Activated T-helper 2 cell treated with anti-CD3 and anti-CD28 coated beads, Interferon-gamma antibody, Interleukin-2, Interleukin-4, amounts not matched to agents 10 μg/mL and 5 μg/mL and 100 μg/mL, durations not matched to agents 14 hours and 24 hours and 36 hours (primary cell): ENCODE measurements around the gene BABAM1. TPM values are rescaled to one million over a fixed set of nuclear protein-coding genes. Genes with fewer than 3 reads are reported as not detected.

Source experiments
- DNase-seq: peaks from one replicate; pipeline ENCODE4 v3.0.0; 2021; ENCODE audit warnings: low spot score
- H3K27ac Mint-ChIP-seq: one replicate; pipeline ENCODE4 v1.8.0; 2021; ENCODE audit warnings: mixed read lengths
- H3K27me3 Mint-ChIP-seq: one replicate; pipeline ENCODE4 v1.8.0; 2021; ENCODE audit warnings: low read depth, mixed read lengths
- H3K36me3 Mint-ChIP-seq: one replicate; pipeline ENCODE4 v1.8.0; 2021; ENCODE audit warnings: low read depth, mixed read lengths
- H3K4me1 Mint-ChIP-seq: one replicate; pipeline ENCODE4 v1.8.0; 2021; ENCODE audit warnings: low read depth, mixed read lengths
- H3K4me3 Mint-ChIP-seq: one replicate; pipeline ENCODE4 v1.8.0; 2021; ENCODE audit warnings: low read depth, mild to moderate bottlenecking, moderate library complexity, mixed read lengths
- H3K9me3 Mint-ChIP-seq: one replicate; pipeline ENCODE4 v1.8.0; 2021; ENCODE audit warnings: mixed read lengths
- intact Hi-C: fragments of 100-400 bp; cut with micrococcal nuclease; formaldehyde crosslinking; loops from one replicate; pipeline ENCODE4 v1.15.1; 2023
- total RNA-seq: library from RNA; stranded (reverse); gene quantifications from 2 replicates; pipeline ENCODE4 v1.2.3, GENCODE V29; 2022

The BABAM1 gene
- total RNA-seq, 1 donor from 2014 or later = 122 TPM

DNA sequence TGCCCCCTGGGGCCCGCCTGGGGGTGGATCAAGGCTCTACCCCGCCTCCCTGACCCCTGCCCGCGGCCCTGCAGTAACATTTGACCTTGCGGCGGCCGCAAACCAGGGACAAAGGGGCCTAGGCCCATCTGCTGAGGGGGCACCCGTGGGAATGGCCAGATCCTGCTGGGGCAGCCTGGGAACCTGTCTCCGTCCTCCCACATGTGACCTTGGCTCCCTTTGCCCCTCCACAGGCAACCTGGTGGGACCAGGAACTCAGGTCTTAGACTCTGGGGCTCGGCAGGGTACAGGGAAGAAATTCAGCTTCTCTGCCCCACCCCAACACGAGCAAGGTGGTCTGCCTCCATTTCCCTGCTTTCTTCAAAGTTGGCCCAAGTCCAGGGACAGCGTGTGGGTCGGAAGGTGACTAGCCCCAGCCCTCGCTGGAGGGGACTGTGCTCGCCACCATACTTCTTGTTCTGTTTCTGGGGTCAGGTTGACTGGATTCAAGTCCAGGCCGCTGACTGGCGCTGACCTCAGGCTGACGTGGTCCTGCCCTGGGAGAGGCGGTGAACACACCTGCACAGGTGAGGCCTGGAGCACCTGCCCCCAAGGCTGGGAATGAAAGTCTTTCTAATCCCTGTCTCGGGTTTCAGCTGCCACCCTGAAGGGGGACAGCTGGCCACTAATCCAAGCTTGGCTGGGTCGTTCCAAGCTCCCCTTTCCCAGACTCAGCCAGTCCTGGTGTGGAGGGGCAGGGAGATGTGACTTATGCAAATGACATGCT lies 19.0 kb upstream of the BABAM1 start:
- no peak for DNase-seq
- H3K27ac Mint-ChIP-seq = no peak overlapping the region
- H3K4me1 Mint-ChIP-seq = peaks cover 2% of the 10 kb centered on the region
- no peaks in the 10 kb centered on the region for H3K36me3 Mint-ChIP-seq
- intact Hi-C loops = no loop called here
- H3K27me3 Mint-ChIP-seq = peaks cover 16% of the 10 kb centered on the region
- no peak overlapping the region for H3K4me3 Mint-ChIP-seq
- no peaks in the 10 kb centered on the region for H3K9me3 Mint-ChIP-seq

DNA sequence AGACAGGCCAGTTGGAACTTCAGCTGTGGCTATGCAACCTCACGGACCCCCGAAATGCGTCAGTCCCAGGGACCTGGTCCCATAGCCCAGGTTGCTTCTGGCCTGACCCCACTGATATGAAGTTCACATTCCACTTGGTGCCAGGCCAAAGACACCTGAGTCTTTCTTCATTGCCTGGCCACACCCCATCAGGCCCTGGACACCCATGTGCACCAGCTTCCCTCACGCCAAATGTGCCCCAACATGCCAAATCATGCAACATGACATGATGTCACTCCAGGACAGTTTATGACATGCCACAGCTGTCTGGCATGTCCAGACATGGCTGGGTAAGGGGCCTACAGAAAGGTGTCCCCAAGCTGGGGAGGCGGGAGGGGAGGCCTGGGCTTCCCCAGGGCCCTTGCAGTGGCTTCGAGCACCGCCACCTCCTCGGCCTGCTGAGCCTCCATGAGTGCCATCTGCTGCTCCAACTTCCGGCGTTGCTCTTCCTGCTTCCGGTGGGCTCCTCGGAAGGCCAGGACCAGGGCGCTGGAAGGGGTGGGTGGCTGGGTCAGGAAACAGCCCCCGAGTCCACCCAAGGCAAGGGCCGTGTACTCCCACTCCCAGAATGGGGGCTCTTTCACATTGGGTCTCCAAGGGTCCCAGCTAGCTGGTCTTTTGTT lies 17.2 kb upstream of the BABAM1 start:
- H3K27ac Mint-ChIP-seq = no peak overlapping the region

DNA sequence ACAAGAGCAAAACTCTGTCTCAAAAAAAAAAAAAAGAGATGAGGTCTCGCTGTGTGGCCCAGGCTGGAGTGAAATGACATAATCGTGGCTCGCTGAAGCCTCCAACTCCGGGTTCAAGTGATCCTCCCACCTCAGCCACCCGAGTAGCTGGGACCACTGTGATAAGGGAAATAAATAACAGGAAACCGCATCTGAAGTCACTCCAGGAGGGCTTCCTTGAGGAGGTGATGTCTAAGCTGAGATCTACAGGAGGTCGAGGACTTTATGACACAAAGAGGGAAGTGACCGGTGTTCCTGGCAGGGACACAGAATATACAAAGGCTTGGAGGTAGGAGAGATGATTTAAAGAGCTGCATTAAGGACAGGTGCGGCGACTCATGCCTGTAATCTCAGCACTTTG lies 12.6 kb upstream of the BABAM1 start:
- Mint-ChIP-seq H3K4me1 (no peaks in the 10 kb centered on the region), H3K27ac (no peak overlapping the region), H3K36me3 (no peaks in the 10 kb centered on the region), H3K4me3 (no peak overlapping the region), H3K9me3 (no peaks in the 10 kb centered on the region), H3K27me3 (peaks cover 2% of the 10 kb centered on the region)
- no peak for DNase-seq
- intact Hi-C loops = no loop called here

More for the DNA sequence above, 17.2 kb upstream of the BABAM1 start:
- DNase-seq = no peak
- intact Hi-C loops = no loop called here
- H3K36me3 Mint-ChIP-seq = no peaks in the 10 kb centered on the region
- H3K9me3 Mint-ChIP-seq = no peaks in the 10 kb centered on the region
- H3K4me3 Mint-ChIP-seq = no peak overlapping the region
- peaks cover 2% of the 10 kb centered on the region for H3K4me1 Mint-ChIP-seq
- H3K27me3 Mint-ChIP-seq = peaks cover 11% of the 10 kb centered on the region

DNA sequence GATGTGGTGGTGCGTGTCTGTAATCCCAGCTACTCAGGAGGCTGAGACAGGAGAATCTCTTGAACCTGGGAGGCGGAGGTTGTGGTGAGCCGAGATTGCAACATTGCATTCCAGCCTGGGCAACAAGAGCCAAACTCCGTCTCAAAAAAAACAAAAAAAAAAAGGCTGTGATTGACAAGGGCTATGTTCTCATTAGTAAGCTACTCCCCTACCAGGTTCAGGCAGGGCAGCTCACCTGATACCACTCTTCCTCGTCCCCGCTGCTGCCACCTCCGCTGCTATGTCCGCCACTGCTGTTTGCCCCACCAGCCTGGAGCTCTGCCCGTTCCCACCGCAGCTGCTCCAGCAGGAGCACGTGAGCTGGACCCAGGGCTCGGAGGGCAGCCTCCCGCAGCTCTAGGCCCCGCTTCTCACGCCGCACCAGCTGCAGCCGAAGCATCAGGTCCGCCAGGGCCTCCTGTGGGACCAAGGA lies 12.1 kb upstream of the BABAM1 start:
- H3K4me1 Mint-ChIP-seq = no peaks in the 10 kb centered on the region
- no peak overlapping the region for H3K4me3 Mint-ChIP-seq
- no peaks in the 10 kb centered on the region for H3K36me3 Mint-ChIP-seq
- no peaks in the 10 kb centered on the region for H3K9me3 Mint-ChIP-seq
- intact Hi-C loops = no loop called here
- H3K27me3 Mint-ChIP-seq = peaks cover 2% of the 10 kb centered on the region
- no peak for DNase-seq
- H3K27ac Mint-ChIP-seq = no peak overlapping the region

DNA sequence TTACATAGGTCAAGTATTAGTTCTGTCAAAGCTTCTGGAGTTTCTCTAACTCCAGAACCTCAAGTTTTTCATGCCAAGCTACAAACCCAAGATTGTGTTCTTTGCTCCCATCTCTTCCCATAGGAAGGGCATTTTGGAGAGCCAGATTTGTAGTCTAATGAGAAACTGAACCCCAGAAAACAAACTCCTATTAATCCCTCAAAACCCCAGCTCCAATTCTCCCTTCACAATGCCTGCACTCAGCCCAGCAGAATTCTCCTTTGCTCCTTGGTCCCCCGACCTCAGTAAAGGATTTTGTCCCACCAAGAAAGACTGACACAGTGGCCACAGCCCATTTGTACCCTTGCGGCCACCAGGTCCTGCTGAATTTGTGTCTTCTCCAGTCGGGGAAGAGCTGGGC lies 11.1 kb upstream of the BABAM1 start:
- Mint-ChIP-seq H3K4me1 (peaks cover 2% of the 10 kb centered on the region), H3K4me3 (no peak overlapping the region), H3K27me3 (peaks cover 5% of the 10 kb centered on the region), H3K9me3 (no peaks in the 10 kb centered on the region), H3K27ac (no peak overlapping the region), H3K36me3 (no peaks in the 10 kb centered on the region)
- intact Hi-C loops = no loop called here
- no peak for DNase-seq

DNA sequence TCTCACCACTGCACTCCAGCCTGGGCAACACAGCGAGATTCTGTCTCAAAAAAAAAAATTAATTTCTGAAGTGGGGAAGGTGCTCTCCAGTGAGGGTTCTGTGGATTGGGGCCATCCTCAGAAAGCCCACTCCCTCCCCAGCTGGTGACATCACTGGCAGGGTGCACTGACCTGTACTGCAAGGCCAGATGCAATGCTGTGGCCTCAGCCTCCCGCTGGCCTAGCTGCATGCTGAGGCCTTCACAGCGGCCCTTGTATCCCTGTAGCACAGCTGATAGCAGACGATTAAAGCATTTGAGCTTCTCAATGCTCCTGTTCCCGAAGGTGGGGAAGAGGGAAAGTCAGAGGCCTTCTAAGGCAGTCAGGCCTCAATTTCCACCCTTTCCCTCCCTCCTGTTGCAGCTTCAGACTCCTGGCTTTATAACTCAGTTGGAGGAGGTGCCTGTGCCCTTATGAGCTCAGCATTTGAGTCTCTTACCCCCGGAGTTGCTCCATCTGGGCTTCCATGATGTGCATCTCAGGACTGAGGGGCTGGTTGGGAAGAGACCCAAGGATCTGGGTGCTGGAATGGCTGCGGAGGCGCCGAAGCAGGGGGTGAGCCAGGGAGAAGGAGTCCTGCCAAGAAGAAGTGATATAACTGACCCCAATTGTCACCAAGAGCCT lies 8.0 kb upstream of the BABAM1 start:
- intact Hi-C loops = no loop called here
- H3K4me3 Mint-ChIP-seq = no peak overlapping the region
- no peaks in the 10 kb centered on the region for H3K9me3 Mint-ChIP-seq
- H3K27ac Mint-ChIP-seq = no peak overlapping the region
- H3K4me1 Mint-ChIP-seq = peaks cover 2% of the 10 kb centered on the region
- H3K27me3 Mint-ChIP-seq = peaks cover 5% of the 10 kb centered on the region
- DNase-seq = no peak
- no peaks in the 10 kb centered on the region for H3K36me3 Mint-ChIP-seq

DNA sequence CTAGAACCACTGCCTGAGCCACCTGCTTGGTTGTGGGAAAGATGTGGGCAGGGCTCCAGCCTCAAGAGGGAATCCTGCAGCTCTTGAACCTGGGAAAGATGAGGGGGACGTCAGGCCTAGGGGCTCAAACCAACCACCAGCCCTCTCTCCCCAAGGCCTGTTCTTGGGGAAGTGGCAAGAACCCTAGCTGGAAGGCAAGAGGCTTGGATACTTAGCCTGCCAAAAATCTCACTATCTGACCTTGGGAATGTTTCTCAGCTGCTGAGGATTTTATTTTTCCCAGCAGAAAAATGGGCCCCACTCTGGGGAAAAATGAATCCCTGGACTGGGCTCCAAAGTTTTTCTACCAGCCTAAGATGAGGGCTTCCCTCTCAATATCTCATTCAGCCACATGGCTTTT lies 7.3 kb upstream of the BABAM1 start:
- H3K4me1 Mint-ChIP-seq = peaks cover 8% of the 10 kb centered on the region
- intact Hi-C loops = no loop called here
- no peak overlapping the region for H3K27ac Mint-ChIP-seq
- no peak for DNase-seq
- peaks cover 3% of the 10 kb centered on the region for H3K27me3 Mint-ChIP-seq
- no peaks in the 10 kb centered on the region for H3K9me3 Mint-ChIP-seq
- H3K36me3 Mint-ChIP-seq = no peaks in the 10 kb centered on the region
- H3K4me3 Mint-ChIP-seq = no peak overlapping the region

DNA sequence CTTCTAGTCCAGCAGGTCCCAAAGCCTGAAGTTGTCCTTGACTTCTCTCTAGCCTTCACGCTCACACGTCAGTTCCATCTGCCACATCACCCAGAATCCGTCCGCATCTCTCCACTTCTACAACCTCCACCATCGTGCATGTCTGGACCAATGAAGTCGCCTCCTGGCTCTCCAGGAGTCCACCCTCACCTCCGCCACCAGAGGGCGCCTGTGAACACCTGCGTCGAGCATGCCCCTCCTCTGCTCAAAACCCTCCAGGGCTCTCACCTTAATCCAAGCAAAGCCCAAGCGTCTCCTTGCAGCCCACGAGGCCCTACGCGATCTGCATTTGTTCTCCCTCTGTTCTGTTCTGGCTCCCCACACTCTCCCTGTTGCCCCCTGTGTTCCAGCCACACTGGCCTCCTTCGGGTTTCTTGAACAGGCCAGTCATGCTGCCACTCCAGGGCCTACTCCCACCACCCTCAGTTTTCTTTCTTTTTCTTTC lies 6.4 kb upstream of the BABAM1 start:
- Mint-ChIP-seq H3K36me3 (no peaks in the 10 kb centered on the region), H3K4me3 (no peak overlapping the region), H3K27me3 (peaks cover 3% of the 10 kb centered on the region), H3K27ac (no peak overlapping the region), H3K4me1 (peaks cover 8% of the 10 kb centered on the region), H3K9me3 (no peaks in the 10 kb centered on the region)
- intact Hi-C loops = no loop called here
- peak; percentile 83 for DNase-seq

DNA sequence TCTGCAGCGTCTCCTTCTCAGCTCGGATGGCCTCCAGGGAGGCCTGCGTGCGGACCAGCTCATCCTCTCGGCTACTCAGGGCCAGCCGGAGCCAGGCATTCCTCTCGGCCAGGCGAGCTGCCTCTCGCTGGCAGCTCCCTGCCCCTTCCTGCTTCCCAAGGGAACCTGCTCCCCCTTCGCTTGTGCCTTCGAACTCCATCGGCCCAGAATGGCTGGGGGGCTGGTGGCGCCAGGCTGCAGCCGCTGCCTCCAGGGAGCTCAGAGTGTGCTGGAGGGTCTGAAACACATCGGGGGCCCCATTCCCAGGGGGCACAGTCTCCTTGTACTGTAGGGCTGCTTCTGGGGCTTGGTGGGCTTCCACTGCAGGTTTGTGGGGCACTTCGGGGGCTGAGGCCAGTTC lies 4.7 kb upstream of the BABAM1 start:
- H3K27me3 Mint-ChIP-seq = peaks cover 3% of the 10 kb centered on the region
- DNase-seq = no peak
- H3K36me3 Mint-ChIP-seq = no peaks in the 10 kb centered on the region
- H3K9me3 Mint-ChIP-seq = no peaks in the 10 kb centered on the region
- intact Hi-C loops = no loop called here
- H3K27ac Mint-ChIP-seq = no peak overlapping the region
- H3K4me3 Mint-ChIP-seq = no peak overlapping the region
- peaks cover 13% of the 10 kb centered on the region for H3K4me1 Mint-ChIP-seq

DNA sequence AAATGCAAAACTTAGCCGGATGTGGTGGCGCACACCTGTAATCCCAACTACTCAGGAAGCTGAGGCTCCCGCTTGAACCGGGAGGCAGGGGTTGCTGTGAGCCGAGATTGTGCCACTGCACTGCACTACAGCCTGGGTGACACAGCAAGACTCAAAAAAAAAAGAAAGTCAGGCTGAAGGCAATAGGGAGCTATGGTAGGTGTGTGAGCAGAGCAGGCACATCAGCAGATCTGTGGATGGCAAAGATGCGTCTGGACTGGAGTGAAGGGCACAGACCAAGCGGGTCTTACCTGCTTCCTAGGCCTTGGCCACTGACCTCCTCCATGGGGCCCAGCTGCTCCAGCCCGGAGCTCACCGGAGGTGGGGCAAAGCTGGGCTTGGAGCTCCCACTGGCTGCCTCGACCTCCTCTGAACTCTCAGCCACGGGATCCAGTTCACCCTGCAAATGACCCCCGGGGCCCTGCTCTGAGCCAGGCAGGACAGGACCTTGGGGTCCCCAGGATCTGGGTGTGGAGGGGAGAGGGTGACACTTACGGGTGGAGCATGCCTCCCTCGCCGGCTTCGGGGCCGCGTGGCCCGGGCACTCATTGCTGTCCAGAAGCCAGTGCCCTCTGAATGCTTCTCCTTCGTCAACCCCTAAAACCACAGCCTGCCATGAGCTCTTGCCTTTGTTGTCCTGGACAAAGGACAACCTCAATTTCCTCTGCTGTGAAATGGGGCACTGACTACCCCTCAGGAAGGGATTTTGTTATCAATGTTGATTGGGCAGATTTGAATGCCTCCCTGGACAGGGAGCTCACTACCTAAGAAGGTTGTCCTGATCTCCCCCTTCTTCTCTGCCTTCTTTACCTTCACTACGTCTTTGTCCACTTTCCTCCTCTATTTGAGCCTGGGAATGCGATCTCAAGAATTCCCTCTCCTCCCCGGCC lies 3.3 kb upstream of the BABAM1 start:
- intact Hi-C loops = no loop called here
- Mint-ChIP-seq H3K4me1 (peaks cover 17% of the 10 kb centered on the region), H3K27ac (no peak overlapping the region), H3K27me3 (peaks cover 3% of the 10 kb centered on the region), H3K9me3 (no peaks in the 10 kb centered on the region), H3K4me3 (no peak overlapping the region), H3K36me3 (no peaks in the 10 kb centered on the region)
- DNase-seq = no peak

DNA sequence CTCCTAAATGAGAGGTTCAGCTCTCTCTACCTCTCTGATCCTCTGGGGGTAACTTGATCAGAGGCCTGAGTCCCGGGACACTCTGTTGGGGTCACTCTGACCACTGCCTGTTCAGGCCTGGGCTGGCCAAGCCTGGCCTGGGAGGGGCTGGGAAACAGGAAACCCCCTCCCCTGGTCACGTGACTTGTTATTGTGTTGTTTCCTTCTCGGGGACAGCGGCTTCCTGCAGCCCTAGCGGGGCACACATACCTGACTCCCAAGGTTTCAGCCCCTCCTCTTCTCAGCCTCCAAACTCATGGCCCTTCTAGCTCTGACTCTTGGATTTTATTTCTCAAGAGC lies 2.6 kb upstream of the BABAM1 start, which contains the start of gene USHBP1:
Gene USHBP1, minus strand, starts transcription at position 105 of the 339 bp plus-strand sequence. CDS start 446 bp downstream, outside the sequence.
- H3K4me3 Mint-ChIP-seq = no peak within 1 kb of the TSS
- peaks cover 3% of the 10 kb centered on the region for H3K27me3 Mint-ChIP-seq
- no peak for DNase-seq
- H3K27ac Mint-ChIP-seq = no peak within 1 kb of the TSS
- no peaks in the 10 kb centered on the region for H3K9me3 Mint-ChIP-seq
- H3K4me1 Mint-ChIP-seq = peaks cover 17% of the 10 kb centered on the region
- H3K36me3 Mint-ChIP-seq = no peaks in the 10 kb centered on the region
- intact Hi-C loops = no loop called here

DNA sequence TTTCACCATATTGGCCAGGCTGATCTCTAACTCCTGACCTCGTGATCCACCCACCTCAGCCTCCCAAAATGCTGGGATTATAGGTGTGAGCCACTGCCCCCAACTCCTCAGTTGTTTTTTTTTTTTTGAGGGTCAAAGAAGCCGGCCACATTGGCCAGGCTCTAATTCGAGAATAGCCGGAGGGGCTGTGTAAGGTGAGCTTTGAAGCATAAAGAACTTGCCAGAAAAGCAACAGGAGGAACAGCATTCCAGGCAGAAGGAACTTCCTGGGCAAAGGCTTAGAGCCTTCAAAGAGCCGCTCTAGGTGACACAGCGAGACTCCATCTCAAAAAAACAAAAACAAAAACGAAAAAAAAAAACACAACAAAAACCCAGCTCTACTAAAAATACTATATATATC lies 1.2 kb upstream of the BABAM1 start:
- peaks cover 15% of the 10 kb centered on the region for H3K4me1 Mint-ChIP-seq
- no peaks in the 10 kb centered on the region for H3K27me3 Mint-ChIP-seq
- intact Hi-C loops = no loop called here
- no peak for DNase-seq
- no peaks in the 10 kb centered on the region for H3K9me3 Mint-ChIP-seq
- H3K4me3 Mint-ChIP-seq = no peak overlapping the region
- H3K36me3 Mint-ChIP-seq = peaks cover 6% of the 10 kb centered on the region
- no peak overlapping the region for H3K27ac Mint-ChIP-seq
